Measurements from ENCODE around the gene PTPRE.

The PTPRE gene

DNA sequence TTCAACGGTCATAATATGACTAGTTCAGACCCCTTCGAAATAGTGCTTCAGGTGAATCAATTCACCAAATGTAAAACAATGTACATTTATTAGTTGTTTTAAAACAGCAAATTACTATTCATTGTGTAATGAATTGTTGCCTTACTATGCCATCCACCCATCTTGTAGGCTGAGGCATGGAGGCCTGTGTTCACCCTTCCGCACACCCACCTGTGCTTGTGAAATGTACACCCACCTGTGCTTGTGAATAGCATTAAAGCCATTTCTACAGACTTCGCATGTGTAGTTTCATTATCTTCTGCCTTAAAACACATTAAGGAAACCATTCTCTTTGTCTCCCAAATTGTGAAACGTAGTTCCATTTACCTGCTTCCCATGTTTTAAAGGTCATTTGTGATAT is 31.0 kb upstream of the PTPRE start:
- H3K4me3 ChIP-seq (ENCODE audit: low read length): no peak overlapping the region
- no peak for DNase-seq (ENCODE audit: low read depth)
- TF ChIP-seq, protein P1, sequence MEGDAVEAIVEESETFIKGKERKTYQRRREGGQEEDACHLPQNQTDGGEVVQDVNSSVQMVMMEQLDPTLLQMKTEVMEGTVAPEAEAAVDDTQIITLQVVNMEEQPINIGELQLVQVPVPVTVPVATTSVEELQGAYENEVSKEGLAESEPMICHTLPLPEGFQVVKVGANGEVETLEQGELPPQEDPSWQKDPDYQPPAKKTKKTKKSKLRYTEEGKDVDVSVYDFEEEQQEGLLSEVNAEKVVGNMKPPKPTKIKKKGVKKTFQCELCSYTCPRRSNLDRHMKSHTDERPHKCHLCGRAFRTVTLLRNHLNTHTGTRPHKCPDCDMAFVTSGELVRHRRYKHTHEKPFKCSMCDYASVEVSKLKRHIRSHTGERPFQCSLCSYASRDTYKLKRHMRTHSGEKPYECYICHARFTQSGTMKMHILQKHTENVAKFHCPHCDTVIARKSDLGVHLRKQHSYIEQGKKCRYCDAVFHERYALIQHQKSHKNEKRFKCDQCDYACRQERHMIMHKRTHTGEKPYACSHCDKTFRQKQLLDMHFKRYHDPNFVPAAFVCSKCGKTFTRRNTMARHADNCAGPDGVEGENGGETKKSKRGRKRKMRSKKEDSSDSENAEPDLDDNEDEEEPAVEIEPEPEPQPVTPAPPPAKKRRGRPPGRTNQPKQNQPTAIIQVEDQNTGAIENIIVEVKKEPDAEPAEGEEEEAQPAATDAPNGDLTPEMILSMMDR (conservative IDR thresholded peaks at IDR 0.05; ENCODE audit: low read depth, low read length): no peak

DNA sequence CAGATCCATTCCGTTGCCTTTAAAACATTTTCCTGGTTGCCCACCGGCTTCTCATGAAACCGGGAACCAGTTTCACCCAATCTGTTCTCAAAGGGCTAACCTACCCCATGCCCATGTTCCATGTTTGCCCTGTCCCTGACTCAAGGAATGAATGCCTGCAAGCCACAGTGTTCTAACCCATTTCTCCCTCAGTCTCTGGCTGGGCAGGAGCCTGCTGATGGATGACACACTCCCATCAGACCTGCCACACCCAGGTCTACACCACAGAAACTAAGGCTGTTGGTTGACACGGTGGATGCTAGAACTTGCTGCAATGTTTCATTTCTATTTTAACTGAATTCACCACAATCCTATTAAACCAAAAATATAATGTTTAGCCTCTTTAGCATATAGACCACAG is 29.8 kb upstream of the PTPRE start:
- H3K4me3 ChIP-seq (ENCODE audit: low read length): no peak overlapping the region
- no peak for DNase-seq (ENCODE audit: low read depth)
- TF ChIP-seq, protein P1 (conservative IDR thresholded peaks at IDR 0.05; ENCODE audit: low read depth, low read length): no peak

DNA sequence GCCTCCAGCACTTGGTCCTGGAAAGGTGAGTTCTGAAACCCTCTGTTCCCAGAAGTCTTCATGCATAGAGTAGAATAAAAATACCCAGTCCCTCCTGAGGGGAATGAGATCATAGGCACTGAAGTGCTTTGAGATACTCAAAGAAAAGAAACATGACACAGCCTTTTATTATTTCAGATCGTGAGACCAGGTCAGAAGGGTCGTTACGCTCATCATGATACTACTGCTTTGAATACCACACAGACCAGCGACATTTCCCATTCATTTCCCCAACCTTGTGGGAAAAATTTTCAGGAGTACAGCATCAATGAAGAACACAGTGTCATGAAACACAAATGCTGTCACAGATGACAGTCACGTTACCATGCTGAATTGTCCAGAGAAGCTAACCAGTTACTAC is 29.2 kb upstream of the PTPRE start:
- DNase-seq (ENCODE audit: low read depth): no peak
- no peak overlapping the region for H3K4me3 ChIP-seq (ENCODE audit: low read length)
- TF ChIP-seq, protein P1 (conservative IDR thresholded peaks at IDR 0.05; ENCODE audit: low read depth, low read length): no peak

DNA sequence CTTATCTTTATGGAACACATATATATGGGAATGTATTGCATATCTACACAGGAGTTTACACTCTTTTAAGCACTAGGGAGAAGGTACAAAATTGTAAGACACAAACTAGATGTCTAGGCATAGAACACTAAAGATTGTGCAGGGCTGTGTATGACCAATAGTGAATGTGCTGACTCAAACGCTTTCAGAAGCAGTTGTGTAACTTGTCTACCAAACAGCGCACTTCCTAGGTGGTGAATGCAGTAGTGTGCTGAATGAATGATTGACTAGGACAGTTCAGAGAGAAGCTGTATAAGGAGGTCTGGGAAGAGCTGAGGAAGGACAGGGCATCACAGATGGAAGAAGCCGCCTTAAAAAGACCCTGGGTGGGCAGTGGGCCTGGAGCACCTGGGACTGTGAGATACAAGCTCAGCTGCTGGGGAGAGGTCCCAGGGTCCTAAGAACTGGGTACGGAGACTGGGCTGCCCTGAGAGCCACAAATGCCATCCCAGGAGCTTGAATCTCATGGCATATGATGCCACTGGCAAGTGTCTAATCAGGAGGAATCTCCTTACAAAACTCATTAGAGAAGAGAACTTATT is 28.3 kb upstream of the PTPRE start:
- TF ChIP-seq, protein P1 (conservative IDR thresholded peaks at IDR 0.05; ENCODE audit: low read depth, low read length): no peak

DNA sequence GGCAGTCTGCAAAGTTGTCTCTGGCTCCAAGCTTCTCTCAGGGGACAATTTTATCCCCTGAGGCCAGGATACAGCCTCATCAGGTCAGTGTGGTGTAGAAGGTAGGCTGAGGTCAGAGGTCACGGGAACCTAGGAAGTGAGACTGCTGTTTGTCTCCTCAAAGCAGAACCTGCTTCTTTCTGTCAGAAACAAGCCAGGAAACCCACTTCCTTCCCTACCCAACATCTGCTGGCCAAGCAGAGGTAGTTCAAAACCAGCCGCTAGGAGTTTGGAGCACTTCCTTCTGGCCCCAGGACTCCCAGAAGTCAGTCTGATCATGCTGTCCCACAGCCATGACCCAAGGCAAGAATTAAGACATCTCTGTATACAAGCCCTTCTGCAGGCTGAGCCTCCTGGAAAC is 26.3 kb upstream of the PTPRE start:
- no peak overlapping the region for H3K4me3 ChIP-seq (ENCODE audit: low read length)
- DNase-seq (ENCODE audit: low read depth): no peak
- TF ChIP-seq, protein P1 (conservative IDR thresholded peaks at IDR 0.05; ENCODE audit: low read depth, low read length): no peak

More for the DNA sequence above, 28.3 kb upstream of the PTPRE start:
- no peak overlapping the region for H3K4me3 ChIP-seq (ENCODE audit: low read length)
- no peak for DNase-seq (ENCODE audit: low read depth)

DNA sequence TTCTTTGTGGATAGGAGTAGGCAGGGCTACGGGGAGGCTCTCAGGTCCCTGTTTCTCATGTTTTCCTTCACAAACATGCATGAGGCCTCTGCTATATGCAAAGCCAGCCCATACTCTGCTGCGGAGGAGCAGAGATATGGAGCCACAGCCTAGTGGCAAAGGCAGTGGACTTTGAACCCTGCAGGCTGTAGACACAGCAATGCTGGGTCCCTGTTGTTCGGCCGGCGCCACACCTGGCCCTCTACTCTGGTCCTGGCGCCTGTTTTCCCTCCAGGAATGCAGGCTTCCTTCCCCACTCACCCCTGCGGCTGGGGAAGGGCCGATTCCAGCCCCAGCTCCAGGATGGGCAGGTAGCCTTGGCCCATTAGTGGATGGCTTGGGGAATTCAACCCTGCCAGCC is 25.6 kb upstream of the PTPRE start:
- H3K4me3 ChIP-seq (ENCODE audit: low read length): no peak overlapping the region

DNA sequence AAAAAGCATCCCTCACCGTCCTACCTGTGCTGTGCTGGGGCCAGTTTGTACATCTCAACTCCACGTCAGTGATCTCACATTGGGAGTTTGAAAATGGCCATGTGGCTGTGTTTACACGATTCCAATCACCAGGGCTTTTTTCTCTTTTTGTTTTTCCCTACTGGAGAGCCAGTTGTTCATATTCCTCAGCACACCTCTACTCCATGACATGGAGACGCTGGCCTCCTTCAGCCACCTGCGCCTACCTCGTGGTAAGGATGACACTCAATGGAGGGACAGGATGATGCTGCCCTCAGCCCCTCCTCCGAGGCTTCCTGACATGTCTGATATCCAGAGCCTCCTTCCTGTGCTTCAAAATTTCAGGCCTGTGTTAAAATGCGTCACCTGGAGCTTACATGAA is 24.5 kb upstream of the PTPRE start:
- H3K4me3 ChIP-seq (ENCODE audit: low read length): no peak overlapping the region
- no peak for DNase-seq (ENCODE audit: low read depth)
- TF ChIP-seq, protein P1 (conservative IDR thresholded peaks at IDR 0.05; ENCODE audit: low read depth, low read length): no peak

More for the DNA sequence above, 25.6 kb upstream of the PTPRE start:
- TF ChIP-seq, protein P1 (conservative IDR thresholded peaks at IDR 0.05; ENCODE audit: low read depth, low read length): no peak
- DNase-seq (ENCODE audit: low read depth): no peak

All from retinal pigment epithelial cell (primary cell).